ENCODE results near the gene HLCS. TPM values are rescaled to one million over a fixed set of nuclear protein-coding genes. Genes with fewer than 3 reads are reported as not detected.

The HLCS gene
- total and polyA plus RNA-seq, 2 of the 8 experiments (the other 6 are each of a cell fraction or from before 2014, with no cell fraction given), result 4.7 to 12.2 TPM

DNA sequence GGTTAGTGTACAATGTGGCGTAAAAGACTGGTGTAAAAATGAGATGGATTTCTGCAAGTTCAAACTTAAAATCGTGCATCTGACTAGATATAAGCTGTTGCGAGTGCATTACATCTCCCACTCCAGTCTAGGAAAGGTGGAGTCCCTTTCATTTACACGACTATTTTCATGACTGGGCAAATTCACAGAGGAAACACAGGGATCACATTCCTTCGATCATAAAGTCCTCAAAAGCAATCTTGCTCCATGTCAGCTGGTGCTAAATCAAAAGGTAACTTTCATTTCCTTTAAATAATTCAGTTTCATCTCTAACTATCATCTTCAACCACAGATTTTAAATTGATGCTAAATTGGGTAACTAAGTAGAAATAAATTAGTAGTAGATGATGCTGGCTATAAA, 100.0 kb downstream of the HLCS start (continued):
- no peak for TF ChIP-seq HDAC2 (IDR thresholded peaks at IDR 0.05; ENCODE audit: borderline replicate concordance in 1 of 2, low read depth in 2 of 2, low read length in 2 of 2)
- no peak for TF ChIP-seq TBP (IDR thresholded peaks at IDR 0.05; ENCODE audit: low read depth, low read length)

All from H1 (cell line).